Measurements from ENCODE around the gene MAGEB4. TPM values are rescaled to one million over a fixed set of nuclear protein-coding genes. Genes with fewer than 3 reads are reported as not detected.

The MAGEB4 gene
- total RNA-seq, 1 experiment from 2014 or later: not detected

DNA sequence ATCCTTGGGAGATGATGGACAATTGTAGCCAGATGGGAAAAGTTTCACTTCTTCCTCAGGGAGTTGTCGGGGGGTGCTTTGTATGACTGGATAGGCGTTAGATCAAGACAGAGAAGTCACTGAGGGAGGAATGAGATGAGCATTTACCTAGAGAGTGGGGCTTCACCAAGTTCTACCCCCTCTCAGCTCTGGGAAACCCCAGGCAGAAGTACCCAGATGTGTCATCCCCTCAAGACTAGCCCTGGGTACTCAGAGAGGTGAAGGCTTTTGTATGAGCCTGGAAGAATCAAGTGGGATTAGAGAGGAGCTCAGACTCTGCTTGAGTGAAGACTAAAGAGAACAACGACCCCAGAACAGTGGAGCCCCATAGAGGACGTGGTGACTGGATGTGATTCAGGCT, 7.1 kb downstream of the MAGEB4 start:
- Histone ChIP-seq H3K9me2 (ENCODE audit: insufficient read depth) (no peaks in the 10 kb centered on the region), H3K79me2 (ENCODE audit: insufficient read depth, low read length) (no peaks in the 10 kb centered on the region), H3K4me3 (replicated peaks in 1 of 2; ENCODE audit: low read depth in 1 of 2, low read length in 2 of 2) (no peak overlapping the region), H3K4me2 (ENCODE audit: low read length) (no peak overlapping the region), H3K27ac (ENCODE audit: low read depth, low read length) (no peak overlapping the region), H3K36me3 (ENCODE audit: control insufficient read depth in 1 of 2, insufficient read depth in 2 of 2, low read length in 2 of 2) (no peaks in the 10 kb centered on the region), H3K9me3 (ENCODE audit: control insufficient read depth in 1 of 2, insufficient read depth in 1 of 2, low read depth in 1 of 2, low read length in 2 of 2) (no peaks in the 10 kb centered on the region), H3K4me1 (ENCODE audit: control insufficient read depth in 1 of 2, insufficient read depth in 2 of 2, low read length in 2 of 2) (no peaks in the 10 kb centered on the region), H2AFZ (ENCODE audit: low read depth, low read length, poor library complexity, severe bottlenecking) (no peak overlapping the region), H3K27me3 (ENCODE audit: insufficient read depth, low read length) (no peaks in the 10 kb centered on the region), H3K9ac (ENCODE audit: low read length) (no peak overlapping the region), H4K20me1 (ENCODE audit: insufficient read depth) (no peaks in the 10 kb centered on the region)
- ChIA-PET CTCF (no interaction called here), RAD21 (ENCODE audit: low non-redundant PET in 1 of 2, low total read pairs in 2 of 2, uncharacterized antibody in 2 of 2, unreplicated experiment in 2 of 2) (no interaction called here), POLR2A (no interaction called here)
- no peak for TF ChIP-seq ZFX (IDR thresholded peaks at IDR 0.05)
- TF ChIP-seq POLR2A (IDR thresholded peaks at IDR 0.05; ENCODE audit: borderline replicate concordance, extremely low read depth, insufficient read depth, insufficient read length): no peak
- no peak for TF ChIP-seq EZH2phosphoT487 (IDR thresholded peaks at IDR 0.05; ENCODE audit: borderline replicate concordance)
- TF ChIP-seq, protein P1, sequence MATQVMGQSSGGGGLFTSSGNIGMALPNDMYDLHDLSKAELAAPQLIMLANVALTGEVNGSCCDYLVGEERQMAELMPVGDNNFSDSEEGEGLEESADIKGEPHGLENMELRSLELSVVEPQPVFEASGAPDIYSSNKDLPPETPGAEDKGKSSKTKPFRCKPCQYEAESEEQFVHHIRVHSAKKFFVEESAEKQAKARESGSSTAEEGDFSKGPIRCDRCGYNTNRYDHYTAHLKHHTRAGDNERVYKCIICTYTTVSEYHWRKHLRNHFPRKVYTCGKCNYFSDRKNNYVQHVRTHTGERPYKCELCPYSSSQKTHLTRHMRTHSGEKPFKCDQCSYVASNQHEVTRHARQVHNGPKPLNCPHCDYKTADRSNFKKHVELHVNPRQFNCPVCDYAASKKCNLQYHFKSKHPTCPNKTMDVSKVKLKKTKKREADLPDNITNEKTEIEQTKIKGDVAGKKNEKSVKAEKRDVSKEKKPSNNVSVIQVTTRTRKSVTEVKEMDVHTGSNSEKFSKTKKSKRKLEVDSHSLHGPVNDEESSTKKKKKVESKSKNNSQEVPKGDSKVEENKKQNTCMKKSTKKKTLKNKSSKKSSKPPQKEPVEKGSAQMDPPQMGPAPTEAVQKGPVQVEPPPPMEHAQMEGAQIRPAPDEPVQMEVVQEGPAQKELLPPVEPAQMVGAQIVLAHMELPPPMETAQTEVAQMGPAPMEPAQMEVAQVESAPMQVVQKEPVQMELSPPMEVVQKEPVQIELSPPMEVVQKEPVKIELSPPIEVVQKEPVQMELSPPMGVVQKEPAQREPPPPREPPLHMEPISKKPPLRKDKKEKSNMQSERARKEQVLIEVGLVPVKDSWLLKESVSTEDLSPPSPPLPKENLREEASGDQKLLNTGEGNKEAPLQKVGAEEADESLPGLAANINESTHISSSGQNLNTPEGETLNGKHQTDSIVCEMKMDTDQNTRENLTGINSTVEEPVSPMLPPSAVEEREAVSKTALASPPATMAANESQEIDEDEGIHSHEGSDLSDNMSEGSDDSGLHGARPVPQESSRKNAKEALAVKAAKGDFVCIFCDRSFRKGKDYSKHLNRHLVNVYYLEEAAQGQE (IDR thresholded peaks at IDR 0.05; ENCODE audit: low read depth): no peak
- no peak for TF ChIP-seq RAD21 (IDR thresholded peaks at IDR 0.05; ENCODE audit: low read depth)
- TF ChIP-seq EZH2 (IDR thresholded peaks at IDR 0.05): no peak
- TF ChIP-seq, protein P2, sequence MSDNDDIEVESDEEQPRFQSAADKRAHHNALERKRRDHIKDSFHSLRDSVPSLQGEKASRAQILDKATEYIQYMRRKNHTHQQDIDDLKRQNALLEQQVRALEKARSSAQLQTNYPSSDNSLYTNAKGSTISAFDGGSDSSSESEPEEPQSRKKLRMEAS (IDR thresholded peaks at IDR 0.05): no peak
- TF ChIP-seq, protein P3, sequence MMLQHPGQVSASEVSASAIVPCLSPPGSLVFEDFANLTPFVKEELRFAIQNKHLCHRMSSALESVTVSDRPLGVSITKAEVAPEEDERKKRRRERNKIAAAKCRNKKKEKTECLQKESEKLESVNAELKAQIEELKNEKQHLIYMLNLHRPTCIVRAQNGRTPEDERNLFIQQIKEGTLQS (IDR thresholded peaks at IDR 0.05): no peak
- no peak for TF ChIP-seq ELF1 (IDR thresholded peaks at IDR 0.05; ENCODE audit: borderline replicate concordance, low read depth)
- no peak for TF ChIP-seq SIN3A (IDR thresholded peaks at IDR 0.05; ENCODE audit: low read depth)
- TF ChIP-seq CBX3 (IDR thresholded peaks at IDR 0.05; ENCODE audit: low read depth): no peak
- TF ChIP-seq, protein P4, sequence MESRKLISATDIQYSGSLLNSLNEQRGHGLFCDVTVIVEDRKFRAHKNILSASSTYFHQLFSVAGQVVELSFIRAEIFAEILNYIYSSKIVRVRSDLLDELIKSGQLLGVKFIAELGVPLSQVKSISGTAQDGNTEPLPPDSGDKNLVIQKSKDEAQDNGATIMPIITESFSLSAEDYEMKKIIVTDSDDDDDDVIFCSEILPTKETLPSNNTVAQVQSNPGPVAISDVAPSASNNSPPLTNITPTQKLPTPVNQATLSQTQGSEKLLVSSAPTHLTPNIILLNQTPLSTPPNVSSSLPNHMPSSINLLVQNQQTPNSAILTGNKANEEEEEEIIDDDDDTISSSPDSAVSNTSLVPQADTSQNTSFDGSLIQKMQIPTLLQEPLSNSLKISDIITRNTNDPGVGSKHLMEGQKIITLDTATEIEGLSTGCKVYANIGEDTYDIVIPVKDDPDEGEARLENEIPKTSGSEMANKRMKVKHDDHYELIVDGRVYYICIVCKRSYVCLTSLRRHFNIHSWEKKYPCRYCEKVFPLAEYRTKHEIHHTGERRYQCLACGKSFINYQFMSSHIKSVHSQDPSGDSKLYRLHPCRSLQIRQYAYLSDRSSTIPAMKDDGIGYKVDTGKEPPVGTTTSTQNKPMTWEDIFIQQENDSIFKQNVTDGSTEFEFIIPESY (IDR thresholded peaks at IDR 0.05; ENCODE audit: extremely low read depth, insufficient replicate concordance, low read length): no peak
- TF ChIP-seq, protein P5, sequence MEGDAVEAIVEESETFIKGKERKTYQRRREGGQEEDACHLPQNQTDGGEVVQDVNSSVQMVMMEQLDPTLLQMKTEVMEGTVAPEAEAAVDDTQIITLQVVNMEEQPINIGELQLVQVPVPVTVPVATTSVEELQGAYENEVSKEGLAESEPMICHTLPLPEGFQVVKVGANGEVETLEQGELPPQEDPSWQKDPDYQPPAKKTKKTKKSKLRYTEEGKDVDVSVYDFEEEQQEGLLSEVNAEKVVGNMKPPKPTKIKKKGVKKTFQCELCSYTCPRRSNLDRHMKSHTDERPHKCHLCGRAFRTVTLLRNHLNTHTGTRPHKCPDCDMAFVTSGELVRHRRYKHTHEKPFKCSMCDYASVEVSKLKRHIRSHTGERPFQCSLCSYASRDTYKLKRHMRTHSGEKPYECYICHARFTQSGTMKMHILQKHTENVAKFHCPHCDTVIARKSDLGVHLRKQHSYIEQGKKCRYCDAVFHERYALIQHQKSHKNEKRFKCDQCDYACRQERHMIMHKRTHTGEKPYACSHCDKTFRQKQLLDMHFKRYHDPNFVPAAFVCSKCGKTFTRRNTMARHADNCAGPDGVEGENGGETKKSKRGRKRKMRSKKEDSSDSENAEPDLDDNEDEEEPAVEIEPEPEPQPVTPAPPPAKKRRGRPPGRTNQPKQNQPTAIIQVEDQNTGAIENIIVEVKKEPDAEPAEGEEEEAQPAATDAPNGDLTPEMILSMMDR (IDR thresholded peaks at IDR 0.05 in 2 of 3, conservative IDR thresholded peaks at IDR 0.05 in 1 of 3; ENCODE audit: borderline replicate concordance in 1 of 3, insufficient read depth in 1 of 3, low read depth in 2 of 3, low read length in 2 of 3): no peak
- TF ChIP-seq SP1 (IDR thresholded peaks at IDR 0.05; ENCODE audit: low read depth): no peak
- no peak for TF ChIP-seq CEBPB (IDR thresholded peaks at IDR 0.05; ENCODE audit: low read depth)
- no peak for TF ChIP-seq JUND (IDR thresholded peaks at IDR 0.05)
- no peak for DNase-seq (ENCODE audit: low read depth, low spot score)
- BruUV-seq (replicated peaks): no TSS peak
- no peak for ATAC-seq
- intact Hi-C loops (cut with micrococcal nuclease): no loop called here
